GM10847 (cell line): Measurements from ENCODE around the gene SEMA7A.
A peak's percentile ranks its signal among the peaks of the same experiment; 100 is the strongest.

Source experiments
- POLR2A ChIP-seq: IDR thresholded peaks from 2 replicates; pipeline ENCODE4 v1.6.1; 2011; ENCODE audit not compliant: insufficient read length; ENCODE audit errors: extremely low read depth

Gene SEMA7A

GRCh38 chr15:74424901-74425528 is 8.7 kb downstream of the SEMA7A start:
- no peak for TF ChIP-seq POLR2A

DNA sequence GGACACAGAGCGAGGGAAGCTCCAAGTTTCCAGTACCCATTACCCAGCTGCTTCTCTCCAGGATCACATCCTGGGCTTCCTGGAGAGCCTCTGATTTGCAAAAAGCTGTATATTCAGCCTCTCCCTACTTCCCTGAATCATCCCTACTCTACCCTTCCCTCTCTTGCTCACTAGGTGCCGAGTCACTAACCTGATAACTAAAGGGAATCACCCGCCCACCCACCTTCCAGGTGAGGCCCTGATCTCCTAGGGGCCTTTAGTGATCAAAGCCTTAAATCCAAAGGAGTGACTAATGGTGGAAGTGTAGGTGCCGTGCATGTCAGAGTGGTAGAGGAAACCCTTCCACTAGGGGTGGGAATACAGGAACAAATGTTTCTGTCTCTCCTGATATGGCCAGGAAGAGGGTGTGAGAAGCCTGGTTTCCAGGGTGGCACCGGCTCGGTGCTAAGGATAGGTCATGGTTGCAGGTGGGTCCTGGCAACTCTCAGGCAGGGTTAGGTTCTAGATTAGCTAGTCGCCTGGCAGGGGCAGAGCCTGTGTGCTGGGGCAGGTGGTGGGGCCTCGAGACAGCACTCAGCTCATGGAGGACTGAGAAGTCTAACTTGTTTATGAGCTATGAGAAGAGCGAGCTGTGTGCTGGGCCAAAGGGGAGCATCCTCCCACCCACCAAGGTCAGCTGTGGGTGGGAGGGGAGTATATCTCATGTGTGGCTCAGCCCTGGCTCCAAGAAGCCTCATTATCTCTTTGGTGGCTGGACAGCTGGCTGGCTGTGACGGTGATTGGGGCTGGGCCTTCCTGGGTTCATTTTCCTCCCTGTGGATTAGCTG is 10.1 kb downstream of the SEMA7A start:
- no peak for TF ChIP-seq POLR2A

- TF ChIP-seq POLR2A = no peak
Measured at GRCh38 chr15:74422652-74423430, 10.9 kb downstream of the SEMA7A start.

- TF ChIP-seq POLR2A = no peak
Measured at GRCh38 chr15:74422265-74422651, 11.5 kb downstream of the SEMA7A start.

DNA sequence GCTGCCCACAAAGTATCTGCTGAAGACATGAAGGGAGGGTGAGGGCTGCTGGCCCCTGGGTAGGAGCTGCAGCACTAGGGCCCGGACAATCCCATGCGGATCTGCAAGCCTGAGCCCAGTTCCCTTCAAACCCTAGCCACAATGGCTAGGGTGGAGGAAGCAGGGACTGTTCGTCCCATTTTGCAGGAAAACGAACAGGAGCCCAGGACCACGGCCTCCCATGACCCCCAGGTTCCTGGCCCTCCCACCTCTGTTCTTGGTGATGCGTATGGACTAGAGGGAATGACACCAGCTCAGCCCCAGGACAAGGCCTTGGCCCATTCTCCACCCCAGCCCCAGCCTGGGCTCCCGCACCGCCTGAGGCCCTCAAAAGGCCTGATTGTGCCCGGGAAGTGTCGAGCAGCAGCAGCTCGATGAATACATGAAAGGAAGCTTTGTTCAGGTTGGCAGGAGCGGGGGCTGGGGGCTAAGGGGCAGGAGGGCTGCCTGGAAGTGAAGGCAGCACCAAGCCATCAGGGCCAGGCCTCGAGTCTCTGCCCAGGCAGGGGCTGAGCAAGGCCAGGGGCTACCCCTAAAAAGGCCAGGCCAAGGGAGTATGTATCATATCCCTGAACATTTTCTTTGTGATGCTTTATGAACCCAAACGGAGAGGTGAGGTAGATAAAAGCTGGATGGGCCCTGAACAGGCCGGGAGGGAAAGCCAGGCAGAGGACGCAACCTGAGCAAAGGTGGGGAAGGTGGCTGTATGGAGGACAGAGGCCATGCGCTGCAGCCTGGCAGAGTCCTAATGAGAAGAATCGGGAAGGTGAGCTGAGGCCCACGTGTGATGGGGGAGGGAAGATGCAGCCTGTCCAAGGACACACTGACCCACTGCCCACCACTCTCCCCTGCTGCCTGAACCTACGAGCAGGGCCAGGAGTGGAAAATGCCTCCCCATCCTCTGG is 12.2 kb downstream of the SEMA7A start:
- TF ChIP-seq POLR2A = no peak

DNA sequence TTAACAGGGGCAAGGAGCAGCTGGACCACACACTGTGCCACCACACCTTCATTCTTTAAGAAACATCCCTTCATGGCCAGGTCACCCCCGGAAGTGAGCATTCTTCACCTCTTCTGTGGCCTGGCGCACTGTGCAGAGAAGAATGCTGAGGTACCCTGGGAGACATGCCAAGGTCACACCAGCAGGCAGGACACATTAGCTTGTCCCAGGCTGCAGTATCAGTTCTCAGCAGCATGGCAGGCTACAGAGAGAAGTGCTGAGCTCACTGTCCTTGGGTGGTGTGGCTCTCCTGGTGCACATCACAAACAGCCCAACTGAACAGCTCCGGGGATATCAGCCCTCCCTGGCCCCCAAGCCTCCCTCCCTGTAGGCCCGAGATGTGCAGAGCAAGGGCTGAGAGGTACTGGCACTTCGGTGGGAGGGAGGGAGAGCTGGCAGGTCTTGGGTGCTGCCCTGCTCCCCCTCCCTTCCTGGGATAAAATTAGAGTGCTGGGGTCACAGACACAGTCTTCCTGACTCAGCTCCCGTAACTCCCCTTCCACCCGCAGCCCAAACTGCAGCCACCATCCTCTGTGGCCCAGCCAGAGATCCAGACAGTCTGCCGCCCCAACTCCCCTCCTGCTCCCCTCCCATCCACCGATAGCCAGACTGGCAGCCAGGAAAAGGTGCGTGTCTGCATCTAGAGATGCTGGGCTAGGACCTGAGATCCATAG is 13.4 kb downstream of the SEMA7A start:
- TF ChIP-seq POLR2A = no peak

DNA sequence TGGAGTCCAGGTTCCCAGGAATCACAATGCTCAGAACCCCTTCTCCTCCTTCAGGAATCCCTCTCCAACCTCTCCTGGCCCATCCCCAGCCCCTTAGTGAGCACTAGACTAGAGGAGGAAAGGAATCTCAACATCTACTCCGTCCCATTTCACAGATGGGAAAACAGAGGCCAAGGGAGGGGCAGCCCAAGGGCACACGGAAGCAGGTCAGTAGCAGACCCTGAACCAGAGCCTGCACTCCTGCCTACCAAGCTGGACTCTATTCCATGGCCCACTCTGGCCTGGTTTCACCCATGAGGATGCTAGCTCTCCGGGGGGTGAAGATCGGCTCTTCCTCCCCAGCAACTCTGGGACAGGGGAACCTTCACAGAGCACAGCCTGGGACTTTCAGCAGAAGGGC is 14.3 kb downstream of the SEMA7A start:
- no peak for TF ChIP-seq POLR2A

- no peak for TF ChIP-seq POLR2A
Measured at GRCh38 chr15:74418575-74419338, 15.0 kb downstream of the SEMA7A start.

DNA sequence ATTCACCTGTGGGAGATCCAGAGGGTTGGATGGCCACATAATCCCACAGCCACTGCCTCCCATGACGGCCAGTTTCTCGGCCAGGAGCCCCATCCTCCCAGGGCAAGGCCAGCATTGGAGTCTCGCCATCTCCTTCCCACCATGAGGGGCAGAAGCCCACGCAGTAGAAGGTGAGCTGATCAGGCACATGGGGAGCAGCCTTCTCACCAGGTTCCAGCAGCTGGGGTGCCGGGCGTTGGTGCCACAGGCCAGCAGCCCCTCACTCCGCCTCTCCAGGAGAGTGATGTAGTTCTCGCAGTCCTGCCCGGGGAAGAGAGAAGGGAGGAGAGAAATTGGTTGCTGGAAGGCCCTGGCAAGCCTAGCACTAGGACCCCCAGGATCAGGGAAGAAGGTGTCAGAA is 16.1 kb downstream of the SEMA7A start:
- TF ChIP-seq POLR2A = no peak

- no peak for TF ChIP-seq POLR2A
Measured at GRCh38 chr15:74417225-74417624, 16.5 kb downstream of the SEMA7A start.

GRCh38 chr15:74415966-74416916 is 17.5 kb downstream of the SEMA7A start:
- peak; percentile 33 for TF ChIP-seq POLR2A

DNA sequence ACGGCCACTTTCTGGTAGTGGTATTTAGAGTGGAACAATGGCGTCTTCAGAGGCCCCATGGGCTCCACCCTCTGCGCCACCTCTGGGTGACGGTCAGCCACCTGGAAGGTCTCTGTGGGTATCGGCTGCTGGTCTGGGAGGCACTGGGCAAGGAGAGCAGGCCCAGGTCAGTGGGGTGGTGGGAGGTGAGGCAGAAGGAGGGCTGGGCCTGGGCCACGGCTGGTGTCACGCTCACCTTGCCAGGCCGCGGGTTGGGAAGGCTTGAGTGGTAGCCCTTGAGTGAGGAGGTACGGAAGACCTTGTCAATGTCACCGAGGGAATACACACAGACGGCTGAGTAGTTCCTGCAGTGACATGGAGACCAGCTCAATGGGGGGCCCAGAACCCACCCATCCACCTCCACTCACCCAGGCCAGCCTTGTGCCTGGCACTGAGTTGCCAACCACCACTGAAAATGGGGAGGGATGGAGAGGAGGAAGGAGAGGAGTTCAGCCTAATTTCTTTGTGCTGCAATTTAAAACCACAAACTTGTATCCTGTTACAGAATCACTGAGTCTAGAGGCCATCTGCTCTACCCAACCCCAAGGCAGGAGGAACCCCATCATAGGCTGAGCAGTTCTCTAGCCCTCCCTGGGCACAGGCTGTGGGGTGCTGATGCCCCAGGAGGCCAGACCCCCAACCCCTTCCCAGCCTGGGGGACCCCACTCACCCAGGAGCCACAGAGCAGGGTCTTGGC is 19.0 kb downstream of the SEMA7A start:
- no peak for TF ChIP-seq POLR2A
